MM.1S (cell line): ENCODE data around the gene DKK3.

Experiments
- DNase-seq: peaks from one replicate; pipeline ENCODE4 v3.0.0-alpha.2; 2015
- H2AFZ ChIP-seq: fragments of 300-600 bp; sonication (generic); 2 replicates; pipeline ENCODE4 v1.6.0; 2016; ENCODE audit warnings: antibody characterized with exemption, low read length
- H3F3A ChIP-seq: fragments of 300-600 bp; sonication (generic); 2 replicates; pipeline ENCODE4 v1.6.1; 2016; ENCODE audit warnings: mild to moderate bottlenecking, antibody characterized with exemption, low read length, moderate library complexity, mixed read lengths; ENCODE audit not compliant: insufficient read depth
- H3K27ac ChIP-seq: fragments of 300-600 bp; sonication (generic); 2 replicates; pipeline ENCODE4 v1.5.1; 2016; ENCODE audit warnings: mild to moderate bottlenecking, low read length
- H3K27me3 ChIP-seq: fragments of 300-600 bp; sonication (generic); replicated peaks from 2 replicates; pipeline ENCODE4 v1.6.0; 2016; ENCODE audit warnings: low read length; ENCODE audit not compliant: insufficient read depth
- H3K36me3 ChIP-seq: fragments of 300-600 bp; sonication (generic); replicated peaks from 2 replicates; pipeline ENCODE4 v1.6.1; 2016; ENCODE audit warnings: mild to moderate bottlenecking, low read length, mixed read lengths; ENCODE audit not compliant: insufficient read depth
- H3K4me1 ChIP-seq: fragments of 300-600 bp; sonication (generic); 2 replicates; pipeline ENCODE4 v1.6.1; 2016; ENCODE audit warnings: low read length, mixed read lengths
- H3K4me2 ChIP-seq: fragments of 300-600 bp; sonication (generic); 2 replicates; pipeline ENCODE4 v1.6.0; 2016; ENCODE audit warnings: low read depth, low read length
- H3K4me3 ChIP-seq: fragments of 300-600 bp; sonication (generic); 2 replicates; pipeline ENCODE4 v1.5.1; 2016; ENCODE audit warnings: low read length, mixed read lengths
- H3K79me2 ChIP-seq: fragments of 300-600 bp; sonication (generic); 2 replicates; pipeline ENCODE4 v1.6.1; 2016; ENCODE audit warnings: mixed run types, low read length, mixed read lengths
- H3K9ac ChIP-seq: fragments of 300-600 bp; sonication (generic); 2 replicates; pipeline ENCODE4 v1.6.1; 2016; ENCODE audit warnings: low read length, mixed read lengths
- H3K9me2 ChIP-seq: fragments of 300-600 bp; sonication (generic); replicated peaks from 2 replicates; pipeline ENCODE4 v1.6.1; 2016; ENCODE audit warnings: mild to moderate bottlenecking, low read length, mixed read lengths; ENCODE audit not compliant: insufficient read depth
- H3K9me3 ChIP-seq: fragments of 300-600 bp; sonication (generic); replicated peaks from 2 replicates; pipeline ENCODE4 v1.6.1; 2016; ENCODE audit warnings: mild to moderate bottlenecking, low read length, mixed read lengths; ENCODE audit not compliant: insufficient read depth
- H4K20me1 ChIP-seq: fragments of 300-600 bp; sonication (generic); 2 replicates; pipeline ENCODE4 v1.6.1; 2016; ENCODE audit warnings: mild to moderate bottlenecking, low read length, moderate library complexity, mixed read lengths; ENCODE audit not compliant: insufficient read depth
- EZH2 ChIP-seq: fragments of 300-600 bp; sonication (generic); optimal IDR thresholded peaks from 2 replicates; pipeline ENCODE3; 2017; ENCODE audit warnings: low read depth, mild to moderate bottlenecking, antibody characterized with exemption, low read length, mixed read lengths
- EZH2phosphoT487 ChIP-seq: fragments of 300-600 bp; sonication (generic); IDR thresholded peaks from 2 replicates; pipeline ENCODE4 v1.6.1; 2018; ENCODE audit warnings: antibody characterized with exemption, low read length
- TF ChIP-seq, protein P1 (sequence below): fragments of 300-600 bp; sonication (generic); IDR thresholded peaks from 2 replicates; pipeline ENCODE4 v1.5.1; 2016; ENCODE audit warnings: antibody characterized with exemption, low read length, mixed read lengths

The DKK3 gene

DNA sequence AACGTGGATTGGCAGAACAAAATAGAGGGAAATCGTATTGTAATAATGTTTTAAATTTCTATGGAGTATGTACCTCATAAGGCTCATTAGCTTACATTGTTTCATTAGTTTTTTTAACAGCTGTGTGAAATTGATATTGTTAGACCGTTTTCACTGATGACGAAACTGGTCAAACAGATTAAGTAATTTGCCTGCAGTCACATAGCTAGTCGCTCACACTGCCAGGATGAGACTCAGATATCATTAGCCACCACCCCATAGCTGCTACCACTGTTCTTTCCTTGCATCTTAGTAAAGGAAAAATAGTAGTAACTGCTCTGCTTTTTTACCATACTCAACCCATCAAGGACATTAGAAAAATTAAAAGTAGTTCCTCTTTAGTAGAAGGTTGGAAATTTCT, 64.0 kb downstream of the DKK3 start:
- H4K20me1 ChIP-seq, result no peaks in the 10 kb centered on the region
- H3K9ac ChIP-seq, result no peak overlapping the region
- no peak overlapping the region for H3K4me3 ChIP-seq
- no peak overlapping the region for H3K27ac ChIP-seq
- no peaks in the 10 kb centered on the region for H3K27me3 ChIP-seq
- H3K4me1 ChIP-seq, result no peaks in the 10 kb centered on the region
- H3K4me2 ChIP-seq, result no peak overlapping the region
- no peak for DNase-seq
- H3K9me3 ChIP-seq, result no peaks in the 10 kb centered on the region
- TF ChIP-seq EZH2phosphoT487 (no peak), EZH2 (no peak)
- TF ChIP-seq, protein P1, sequence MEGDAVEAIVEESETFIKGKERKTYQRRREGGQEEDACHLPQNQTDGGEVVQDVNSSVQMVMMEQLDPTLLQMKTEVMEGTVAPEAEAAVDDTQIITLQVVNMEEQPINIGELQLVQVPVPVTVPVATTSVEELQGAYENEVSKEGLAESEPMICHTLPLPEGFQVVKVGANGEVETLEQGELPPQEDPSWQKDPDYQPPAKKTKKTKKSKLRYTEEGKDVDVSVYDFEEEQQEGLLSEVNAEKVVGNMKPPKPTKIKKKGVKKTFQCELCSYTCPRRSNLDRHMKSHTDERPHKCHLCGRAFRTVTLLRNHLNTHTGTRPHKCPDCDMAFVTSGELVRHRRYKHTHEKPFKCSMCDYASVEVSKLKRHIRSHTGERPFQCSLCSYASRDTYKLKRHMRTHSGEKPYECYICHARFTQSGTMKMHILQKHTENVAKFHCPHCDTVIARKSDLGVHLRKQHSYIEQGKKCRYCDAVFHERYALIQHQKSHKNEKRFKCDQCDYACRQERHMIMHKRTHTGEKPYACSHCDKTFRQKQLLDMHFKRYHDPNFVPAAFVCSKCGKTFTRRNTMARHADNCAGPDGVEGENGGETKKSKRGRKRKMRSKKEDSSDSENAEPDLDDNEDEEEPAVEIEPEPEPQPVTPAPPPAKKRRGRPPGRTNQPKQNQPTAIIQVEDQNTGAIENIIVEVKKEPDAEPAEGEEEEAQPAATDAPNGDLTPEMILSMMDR, result no peak
- H3K79me2 ChIP-seq, result no peaks in the 10 kb centered on the region
- no peaks in the 10 kb centered on the region for H3F3A ChIP-seq
- H3K36me3 ChIP-seq, result no peaks in the 10 kb centered on the region
- H3K9me2 ChIP-seq, result no peaks in the 10 kb centered on the region
- H2AFZ ChIP-seq, result no peak overlapping the region

DNA sequence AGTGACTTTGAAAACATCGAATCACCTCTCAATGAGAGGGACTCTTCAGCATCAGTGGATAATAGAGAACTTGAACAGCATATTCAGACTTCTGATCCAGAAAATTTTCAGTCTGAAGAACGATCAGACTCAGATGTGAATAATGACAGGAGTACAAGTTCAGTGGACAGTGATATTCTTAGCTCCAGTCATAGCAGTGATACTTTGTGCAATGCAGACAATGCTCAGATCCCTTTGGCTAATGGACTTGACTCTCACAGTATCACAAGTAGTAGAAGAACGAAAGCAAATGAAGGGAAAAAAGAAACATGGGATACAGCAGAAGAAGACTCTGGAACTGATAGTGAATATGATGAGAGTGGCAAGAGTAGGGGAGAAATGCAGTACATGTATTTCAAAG, 65.8 kb downstream of the DKK3 start:
- Histone ChIP-seq H3K27ac (no peak overlapping the region), H3F3A (no peaks in the 10 kb centered on the region), H3K79me2 (no peaks in the 10 kb centered on the region), H2AFZ (no peak overlapping the region), H3K36me3 (no peaks in the 10 kb centered on the region; the same call in 1 of the 2 replicates), H4K20me1 (no peaks in the 10 kb centered on the region), H3K9me3 (no peaks in the 10 kb centered on the region), H3K9me2 (no peaks in the 10 kb centered on the region), H3K27me3 (no peaks in the 10 kb centered on the region), H3K4me1 (no peaks in the 10 kb centered on the region), H3K4me2 (no peak overlapping the region), H3K4me3 (no peak overlapping the region), H3K9ac (no peak overlapping the region)
- no peak for DNase-seq
- no peak for TF ChIP-seq EZH2
- TF ChIP-seq, protein P1, result no peak
- TF ChIP-seq EZH2phosphoT487, result no peak

GRCh38 chr11:11940551-11940950, 67.9 kb downstream of the DKK3 start:
- H3K4me3 ChIP-seq, result no peak overlapping the region
- H3K27me3 ChIP-seq, result no peaks in the 10 kb centered on the region

More at GRCh38 chr11:11940551-11940950, 67.9 kb downstream of the DKK3 start:
- Histone ChIP-seq H3K9me3 (no peaks in the 10 kb centered on the region), H3K79me2 (no peaks in the 10 kb centered on the region), H3K4me2 (no peak overlapping the region), H3F3A (no peaks in the 10 kb centered on the region), H3K4me1 (no peaks in the 10 kb centered on the region), H3K9me2 (no peaks in the 10 kb centered on the region), H3K36me3 (no peaks in the 10 kb centered on the region; the same call in 1 of the 2 replicates), H4K20me1 (no peaks in the 10 kb centered on the region), H3K9ac (no peak overlapping the region), H3K27ac (no peak overlapping the region), H2AFZ (no peak overlapping the region)
- TF ChIP-seq, protein P1, result no peak
- TF ChIP-seq EZH2 (no peak), EZH2phosphoT487 (no peak)
- DNase-seq, result no peak
